CD14-positive monocyte (primary cell): ENCODE measurements around the gene GNG2. TPM values are rescaled to one million over a fixed set of nuclear protein-coding genes. Genes with fewer than 3 reads are reported as not detected.

Source experiments
- DNase-seq, 3 donors: peaks; one replicate each; pipeline ENCODE4 v3.0.0-alpha.2; 2011 to 2022
- H2AFZ ChIP-seq: 2 replicates; pipeline ENCODE4 v1.6.0; 2012; ENCODE audit warnings: mild to moderate bottlenecking, low read depth, low read length, inconsistent platforms; ENCODE audit not compliant: insufficient read depth, poor library complexity, severe bottlenecking
- H3K27ac ChIP-seq, 2 donors: 1 replicate in 1 of 2; 2 replicates in 1 of 2; pipeline ENCODE4 v1.5.1; 2012 to 2013; ENCODE audit warnings: low read length in 2 of 2, control low read depth in 1 of 2, inconsistent platforms in 1 of 2, low read depth in 1 of 2, mild to moderate bottlenecking in 1 of 2
- H3K27me3 ChIP-seq, 2 donors: one replicate each; pipeline versions ENCODE4 v1.6.0 to v1.6.1; 2011 to 2013; ENCODE audit warnings: low read length in 2 of 2; ENCODE audit not compliant: control insufficient read depth in 2 of 2, insufficient read depth in 2 of 2
- H3K36me3 ChIP-seq, 2 donors: replicated peaks in 1 of 2; 1 replicate in 1 of 2; 2 replicates in 1 of 2; pipeline versions ENCODE4 v1.5.1 to v1.6.1; 2012 to 2013; ENCODE audit warnings: low read length in 2 of 2, control low read depth in 1 of 2, inconsistent platforms in 1 of 2, mild to moderate bottlenecking in 1 of 2; ENCODE audit not compliant: insufficient read depth in 2 of 2, control insufficient read depth in 1 of 2
- H3K4me1 ChIP-seq, 2 donors: 1 replicate in 1 of 2; 2 replicates in 1 of 2; pipeline versions ENCODE4 v1.5.1 to v1.6.1; 2012 to 2013; ENCODE audit warnings: low read length in 2 of 2, control low read depth in 1 of 2, inconsistent platforms in 1 of 2, mild to moderate bottlenecking in 1 of 2, moderate library complexity in 1 of 2; ENCODE audit not compliant: insufficient read depth in 2 of 2, control insufficient read depth in 1 of 2
- H3K4me2 ChIP-seq: replicated peaks from 2 replicates; pipeline ENCODE3; 2012; ENCODE audit warnings: low read length, moderate library complexity, mild to moderate bottlenecking; ENCODE audit not compliant: poor library complexity, severe bottlenecking; ENCODE audit errors: extremely low read depth
- H3K4me3 ChIP-seq, 3 experiments: fragments of 200-600 bp in 1 of 3; sonication (generic) in 1 of 3; replicated peaks in 1 of 3; 1 replicate in 2 of 3; 2 replicates in 1 of 3; pipeline ENCODE4 v1.5.1; 2011 to 2013; ENCODE audit warnings: low read length in 3 of 3, mild to moderate bottlenecking in 3 of 3, control low read depth in 2 of 3, low read depth in 2 of 3, inconsistent platforms in 1 of 3, moderate library complexity in 1 of 3
- H3K79me2 ChIP-seq: 2 replicates; pipeline ENCODE4 v1.6.0; 2012; ENCODE audit warnings: mild to moderate bottlenecking, control low read depth, inconsistent platforms, low read length, moderate library complexity; ENCODE audit not compliant: insufficient read depth
- H3K9ac ChIP-seq: 2 replicates; pipeline ENCODE4 v1.6.0; 2017; ENCODE audit warnings: low read length, mild to moderate bottlenecking; ENCODE audit not compliant: insufficient read depth, poor library complexity, severe bottlenecking
- H3K9me3 ChIP-seq, 2 donors: replicated peaks in 1 of 2; 1 replicate in 1 of 2; 2 replicates in 1 of 2; pipeline versions ENCODE4 v1.5.1 to v1.6.1; 2012 to 2013; ENCODE audit warnings: low read length in 2 of 2, control low read depth in 1 of 2; ENCODE audit not compliant: control insufficient read depth in 1 of 2, insufficient read depth in 1 of 2
- H4K20me1 ChIP-seq: 2 replicates; pipeline ENCODE4 v1.6.0; 2012; ENCODE audit warnings: mild to moderate bottlenecking, low read length, control low read depth, moderate library complexity; ENCODE audit not compliant: insufficient read depth
- H3K27ac Mint-ChIP-seq, 7 donors: one replicate each; pipeline ENCODE4 v1.8.0; 2020; ENCODE audit warnings: mild to moderate bottlenecking in 7 of 7, mixed read lengths in 7 of 7, moderate library complexity in 6 of 7, inconsistent platforms in 2 of 7
- H3K27me3 Mint-ChIP-seq, 3 donors: one replicate each; pipeline ENCODE4 v1.8.0; 2021 to 2022; ENCODE audit warnings: low read depth in 3 of 3, mild to moderate bottlenecking in 3 of 3, mixed read lengths in 3 of 3, moderate library complexity in 3 of 3, inconsistent platforms in 1 of 3
- H3K36me3 Mint-ChIP-seq, 2 donors: one replicate each; pipeline ENCODE4 v1.8.0; 2020; ENCODE audit warnings: mixed read lengths in 2 of 2, inconsistent platforms in 1 of 2, mild to moderate bottlenecking in 1 of 2
- H3K4me1 Mint-ChIP-seq: one replicate; pipeline ENCODE4 v1.8.0; 2020; ENCODE audit warnings: mild to moderate bottlenecking, mixed read lengths
- H3K4me3 Mint-ChIP-seq, 2 donors: one replicate each; pipeline ENCODE4 v1.8.0; 2020; ENCODE audit warnings: mild to moderate bottlenecking in 2 of 2, mixed read lengths in 2 of 2, moderate library complexity in 1 of 2
- H3K9me3 Mint-ChIP-seq, 7 donors: one replicate each; pipeline ENCODE4 v1.8.0; 2020 to 2022; ENCODE audit warnings: mixed read lengths in 7 of 7, mild to moderate bottlenecking in 6 of 7, moderate library complexity in 6 of 7, inconsistent platforms in 2 of 7
- WGBS: methylation state at CpG from one replicate; pipeline ENCODE4 v1.1.5; 2013; ENCODE audit warnings: missing lambda C conversion rate; ENCODE audit not compliant: insufficient coverage; 5-methylcytosine and 5-hydroxymethylcytosine counted together
- intact Hi-C, 2 donors: fragments of 100-400 bp; cut with micrococcal nuclease; formaldehyde crosslinking; loops; one replicate each; pipeline versions ENCODE4 v1.15.0 to v1.15.1; 2023
- polyA plus RNA-seq, 3 donors: library from polyadenylated mRNA; depleted of rRNA in 1 of 3; unstranded in 2 of 3; stranded (reverse) in 1 of 3; fragments of 300-500 nt in 2 of 3; fragments of >200 nt in 1 of 3; fragmentation: Illumina TruSeq in 2 of 3; gene quantifications; 1 replicate in 2 of 3; 2 replicates in 1 of 3; pipeline ENCODE4 v1.2.3, GENCODE V29; 2012 to 2021
- TF ChIP-seq, protein P1 (sequence below): fragments of 200-600 bp; IDR thresholded peaks from one replicate; pipeline ENCODE4 v1.8.0; 2022; ENCODE audit warnings: antibody characterized with exemption, mild to moderate bottlenecking

The GNG2 gene
- polyA plus RNA-seq, 3 donors: 42.7 to 151 (median 146) TPM

DNA sequence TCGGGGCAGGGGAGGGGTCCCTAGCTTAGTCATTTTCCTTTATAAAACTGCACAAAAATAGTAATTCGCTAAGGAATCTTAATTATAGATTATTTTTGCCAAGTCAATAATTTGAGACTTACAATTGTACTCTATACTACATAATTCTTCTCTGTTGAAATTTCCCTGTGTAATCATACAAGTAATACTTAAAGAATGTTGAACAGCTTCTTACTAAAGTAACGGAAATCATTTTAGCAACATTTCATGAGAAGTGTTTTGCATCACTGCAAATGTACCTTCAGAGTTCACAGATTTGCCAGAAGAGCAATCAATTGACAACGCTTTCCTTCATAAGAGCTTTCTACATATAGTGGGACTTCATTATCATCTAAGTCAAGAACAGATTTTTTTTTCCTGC, 7.9 kb upstream of the GNG2 start:
- peaks cover 38% of the 10 kb centered on the region for H3K4me1 Mint-ChIP-seq

DNA sequence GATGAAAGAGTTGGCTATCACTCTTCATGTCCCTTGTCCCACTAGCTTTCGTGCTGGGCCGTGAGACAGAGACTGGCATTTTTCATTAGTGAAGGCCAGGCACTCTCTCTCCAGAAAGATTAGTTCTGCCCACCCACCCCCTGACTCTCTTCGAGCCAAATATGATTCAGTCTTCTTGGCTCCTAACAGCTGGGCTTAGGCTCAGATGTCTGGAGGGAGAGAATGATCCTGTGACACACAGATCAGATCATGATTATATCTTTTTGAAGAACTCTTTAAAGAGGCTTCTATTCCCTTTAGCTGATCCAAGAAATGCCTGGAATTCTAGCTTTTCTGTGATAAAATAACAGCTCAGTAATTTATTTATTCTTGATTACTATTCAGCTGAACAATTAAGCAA, 5.2 kb upstream of the GNG2 start:
- Histone ChIP-seq H3K27ac (no peak overlapping the region), H3K4me1 (peaks cover 33 to 39% of the 10 kb centered on the region in 2 donors), H3K27me3 (no peaks in the 10 kb centered on the region), H3K79me2 (no peaks in the 10 kb centered on the region), H3K4me2 (no peak overlapping the region), H3K9me3 (no peaks in the 10 kb centered on the region), H3K9ac (no peak overlapping the region), H3K36me3 (no peaks in the 10 kb centered on the region), H3K4me3 (no peak overlapping the region), H2AFZ (no peak overlapping the region), H4K20me1 (no peaks in the 10 kb centered on the region)
- peaks cover 0 to 5% (median 1%) of the 10 kb centered on the region in 7 donors for H3K9me3 Mint-ChIP-seq
- DNase-seq: no peak
- H3K36me3 Mint-ChIP-seq: no peaks in the 10 kb centered on the region
- no peak overlapping the region for H3K4me3 Mint-ChIP-seq
- H3K27ac Mint-ChIP-seq: no peak overlapping the region
- H3K27me3 Mint-ChIP-seq: peaks cover 0 to 6% (median 0%) of the 10 kb centered on the region in 3 donors
- WGBS: 100% methylated on average over 2 of the region's 3 CpGs
- intact Hi-C loops: no loop called here
- TF ChIP-seq, protein P1, sequence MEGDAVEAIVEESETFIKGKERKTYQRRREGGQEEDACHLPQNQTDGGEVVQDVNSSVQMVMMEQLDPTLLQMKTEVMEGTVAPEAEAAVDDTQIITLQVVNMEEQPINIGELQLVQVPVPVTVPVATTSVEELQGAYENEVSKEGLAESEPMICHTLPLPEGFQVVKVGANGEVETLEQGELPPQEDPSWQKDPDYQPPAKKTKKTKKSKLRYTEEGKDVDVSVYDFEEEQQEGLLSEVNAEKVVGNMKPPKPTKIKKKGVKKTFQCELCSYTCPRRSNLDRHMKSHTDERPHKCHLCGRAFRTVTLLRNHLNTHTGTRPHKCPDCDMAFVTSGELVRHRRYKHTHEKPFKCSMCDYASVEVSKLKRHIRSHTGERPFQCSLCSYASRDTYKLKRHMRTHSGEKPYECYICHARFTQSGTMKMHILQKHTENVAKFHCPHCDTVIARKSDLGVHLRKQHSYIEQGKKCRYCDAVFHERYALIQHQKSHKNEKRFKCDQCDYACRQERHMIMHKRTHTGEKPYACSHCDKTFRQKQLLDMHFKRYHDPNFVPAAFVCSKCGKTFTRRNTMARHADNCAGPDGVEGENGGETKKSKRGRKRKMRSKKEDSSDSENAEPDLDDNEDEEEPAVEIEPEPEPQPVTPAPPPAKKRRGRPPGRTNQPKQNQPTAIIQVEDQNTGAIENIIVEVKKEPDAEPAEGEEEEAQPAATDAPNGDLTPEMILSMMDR: no peak
- peaks cover 44% of the 10 kb centered on the region for H3K4me1 Mint-ChIP-seq

More for the DNA sequence above, 7.9 kb upstream of the GNG2 start:
- H3K27ac ChIP-seq: no peak overlapping the region
- no peaks in the 10 kb centered on the region for H3K27me3 ChIP-seq
- no peaks in the 10 kb centered on the region for H3K79me2 ChIP-seq
- Mint-ChIP-seq H3K36me3 (no peaks in the 10 kb centered on the region), H3K27me3 (peaks cover 0 to 6% (median 0%) of the 10 kb centered on the region in 3 donors), H3K9me3 (peaks cover 0 to 8% (median 1%) of the 10 kb centered on the region in 7 donors), H3K27ac (no peak overlapping the region), H3K4me3 (no peak overlapping the region)
- H4K20me1 ChIP-seq: no peaks in the 10 kb centered on the region
- WGBS: no CpG with 5 or more reads among the region's 4 CpGs
- H3K36me3 ChIP-seq: no peaks in the 10 kb centered on the region
- H3K9me3 ChIP-seq: no peaks in the 10 kb centered on the region
- no peak overlapping the region for H2AFZ ChIP-seq
- peaks cover 30 to 35% of the 10 kb centered on the region in 2 donors for H3K4me1 ChIP-seq
- DNase-seq: no peak
- intact Hi-C loops: no loop called here
- no peak overlapping the region for H3K9ac ChIP-seq
- H3K4me3 ChIP-seq: no peak overlapping the region
- TF ChIP-seq, protein P1: no peak
- H3K4me2 ChIP-seq: no peak overlapping the region
